MM.1S (cell line): ENCODE measurements around the gene MPDZ.

Experiments
- DNase-seq: peaks from one replicate; pipeline ENCODE4 v3.0.0-alpha.2; 2015
- H2AFZ ChIP-seq: fragments of 300-600 bp; sonication (generic); 2 replicates; pipeline ENCODE4 v1.6.0; 2016; ENCODE audit warnings: antibody characterized with exemption, low read length
- H3F3A ChIP-seq: fragments of 300-600 bp; sonication (generic); 2 replicates; pipeline ENCODE4 v1.6.1; 2016; ENCODE audit warnings: mild to moderate bottlenecking, antibody characterized with exemption, low read length, moderate library complexity, mixed read lengths; ENCODE audit not compliant: insufficient read depth
- H3K27ac ChIP-seq: fragments of 300-600 bp; sonication (generic); 2 replicates; pipeline ENCODE4 v1.5.1; 2016; ENCODE audit warnings: mild to moderate bottlenecking, low read length
- H3K27me3 ChIP-seq: fragments of 300-600 bp; sonication (generic); replicated peaks from 2 replicates; pipeline ENCODE4 v1.6.0; 2016; ENCODE audit warnings: low read length; ENCODE audit not compliant: insufficient read depth
- H3K36me3 ChIP-seq: fragments of 300-600 bp; sonication (generic); replicated peaks from 2 replicates; pipeline ENCODE4 v1.6.1; 2016; ENCODE audit warnings: mild to moderate bottlenecking, low read length, mixed read lengths; ENCODE audit not compliant: insufficient read depth
- H3K4me1 ChIP-seq: fragments of 300-600 bp; sonication (generic); 2 replicates; pipeline ENCODE4 v1.6.1; 2016; ENCODE audit warnings: low read length, mixed read lengths
- H3K4me2 ChIP-seq: fragments of 300-600 bp; sonication (generic); 2 replicates; pipeline ENCODE4 v1.6.0; 2016; ENCODE audit warnings: low read depth, low read length
- H3K4me3 ChIP-seq: fragments of 300-600 bp; sonication (generic); 2 replicates; pipeline ENCODE4 v1.5.1; 2016; ENCODE audit warnings: low read length, mixed read lengths
- H3K79me2 ChIP-seq: fragments of 300-600 bp; sonication (generic); 2 replicates; pipeline ENCODE4 v1.6.1; 2016; ENCODE audit warnings: mixed run types, low read length, mixed read lengths
- H3K9ac ChIP-seq: fragments of 300-600 bp; sonication (generic); 2 replicates; pipeline ENCODE4 v1.6.1; 2016; ENCODE audit warnings: low read length, mixed read lengths
- H3K9me2 ChIP-seq: fragments of 300-600 bp; sonication (generic); replicated peaks from 2 replicates; pipeline ENCODE4 v1.6.1; 2016; ENCODE audit warnings: mild to moderate bottlenecking, low read length, mixed read lengths; ENCODE audit not compliant: insufficient read depth
- H3K9me3 ChIP-seq: fragments of 300-600 bp; sonication (generic); replicated peaks from 2 replicates; pipeline ENCODE4 v1.6.1; 2016; ENCODE audit warnings: mild to moderate bottlenecking, low read length, mixed read lengths; ENCODE audit not compliant: insufficient read depth
- H4K20me1 ChIP-seq: fragments of 300-600 bp; sonication (generic); 2 replicates; pipeline ENCODE4 v1.6.1; 2016; ENCODE audit warnings: mild to moderate bottlenecking, low read length, moderate library complexity, mixed read lengths; ENCODE audit not compliant: insufficient read depth
- EZH2 ChIP-seq: fragments of 300-600 bp; sonication (generic); optimal IDR thresholded peaks from 2 replicates; pipeline ENCODE3; 2017; ENCODE audit warnings: low read depth, mild to moderate bottlenecking, antibody characterized with exemption, low read length, mixed read lengths
- EZH2phosphoT487 ChIP-seq: fragments of 300-600 bp; sonication (generic); IDR thresholded peaks from 2 replicates; pipeline ENCODE4 v1.6.1; 2018; ENCODE audit warnings: antibody characterized with exemption, low read length
- TF ChIP-seq, protein P1 (sequence below): fragments of 300-600 bp; sonication (generic); IDR thresholded peaks from 2 replicates; pipeline ENCODE4 v1.5.1; 2016; ENCODE audit warnings: antibody characterized with exemption, low read length, mixed read lengths

MPDZ gene

DNA sequence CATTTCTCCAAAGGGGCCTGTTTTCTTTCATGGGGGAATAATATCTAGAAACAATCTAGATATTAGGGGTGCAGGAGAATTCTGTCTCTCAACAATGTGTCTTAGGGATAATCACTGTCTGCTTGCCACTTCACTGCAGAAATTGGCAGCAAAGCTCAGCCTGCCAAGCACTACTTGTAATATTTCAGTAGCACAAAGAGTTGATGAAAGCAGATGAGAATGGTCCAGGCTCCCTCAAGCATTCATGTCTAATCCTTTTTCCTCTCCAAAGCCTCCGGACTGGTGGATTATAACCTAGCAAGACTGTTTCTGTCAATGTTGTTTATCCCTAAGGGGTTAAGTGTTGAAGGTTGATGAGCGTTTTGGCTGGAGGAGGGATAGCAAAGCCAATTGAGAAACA, 13.3 kb upstream of the MPDZ start:
- H3K9me3 ChIP-seq, result no peaks in the 10 kb centered on the region
- H3K4me1 ChIP-seq, result no peaks in the 10 kb centered on the region
- no peak for DNase-seq
- H3K9me2 ChIP-seq, result no peaks in the 10 kb centered on the region
- no peak overlapping the region for H3K27ac ChIP-seq
- H3K4me2 ChIP-seq, result no peak overlapping the region
- no peaks in the 10 kb centered on the region for H3F3A ChIP-seq
- H3K9ac ChIP-seq, result no peak overlapping the region
- no peaks in the 10 kb centered on the region for H3K36me3 ChIP-seq
- TF ChIP-seq EZH2 (no peak), EZH2phosphoT487 (no peak)
- TF ChIP-seq, protein P1, sequence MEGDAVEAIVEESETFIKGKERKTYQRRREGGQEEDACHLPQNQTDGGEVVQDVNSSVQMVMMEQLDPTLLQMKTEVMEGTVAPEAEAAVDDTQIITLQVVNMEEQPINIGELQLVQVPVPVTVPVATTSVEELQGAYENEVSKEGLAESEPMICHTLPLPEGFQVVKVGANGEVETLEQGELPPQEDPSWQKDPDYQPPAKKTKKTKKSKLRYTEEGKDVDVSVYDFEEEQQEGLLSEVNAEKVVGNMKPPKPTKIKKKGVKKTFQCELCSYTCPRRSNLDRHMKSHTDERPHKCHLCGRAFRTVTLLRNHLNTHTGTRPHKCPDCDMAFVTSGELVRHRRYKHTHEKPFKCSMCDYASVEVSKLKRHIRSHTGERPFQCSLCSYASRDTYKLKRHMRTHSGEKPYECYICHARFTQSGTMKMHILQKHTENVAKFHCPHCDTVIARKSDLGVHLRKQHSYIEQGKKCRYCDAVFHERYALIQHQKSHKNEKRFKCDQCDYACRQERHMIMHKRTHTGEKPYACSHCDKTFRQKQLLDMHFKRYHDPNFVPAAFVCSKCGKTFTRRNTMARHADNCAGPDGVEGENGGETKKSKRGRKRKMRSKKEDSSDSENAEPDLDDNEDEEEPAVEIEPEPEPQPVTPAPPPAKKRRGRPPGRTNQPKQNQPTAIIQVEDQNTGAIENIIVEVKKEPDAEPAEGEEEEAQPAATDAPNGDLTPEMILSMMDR, result no peak
- no peak overlapping the region for H3K4me3 ChIP-seq
- H4K20me1 ChIP-seq, result no peaks in the 10 kb centered on the region
- H3K27me3 ChIP-seq, result no peaks in the 10 kb centered on the region
- no peak overlapping the region for H2AFZ ChIP-seq
- no peaks in the 10 kb centered on the region for H3K79me2 ChIP-seq

DNA sequence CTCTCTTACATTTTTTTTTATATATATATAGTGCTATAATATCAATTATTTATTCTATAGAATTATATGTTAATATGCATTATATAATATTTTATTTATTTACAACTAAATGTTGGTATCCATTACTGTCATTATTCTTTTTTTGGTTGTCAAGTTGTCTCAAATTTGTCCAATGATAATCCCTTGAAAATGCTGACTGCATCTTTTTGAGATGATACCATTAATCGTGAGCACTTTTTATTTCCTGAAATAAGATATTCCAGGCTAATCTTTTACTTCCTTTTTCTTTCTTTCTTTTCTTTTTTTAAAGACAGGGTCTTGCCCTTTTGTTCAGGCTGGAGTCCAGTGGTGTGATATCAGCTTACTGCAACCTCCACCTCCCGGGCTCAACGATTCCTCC, 12.7 kb upstream of the MPDZ start:
- H3K9ac ChIP-seq, result no peak overlapping the region
- no peaks in the 10 kb centered on the region for H3K36me3 ChIP-seq
- no peaks in the 10 kb centered on the region for H3F3A ChIP-seq
- H3K4me1 ChIP-seq, result no peaks in the 10 kb centered on the region
- no peaks in the 10 kb centered on the region for H3K9me2 ChIP-seq
- no peak for DNase-seq
- no peaks in the 10 kb centered on the region for H4K20me1 ChIP-seq
- TF ChIP-seq, protein P1, result no peak
- TF ChIP-seq EZH2, result no peak
- TF ChIP-seq EZH2phosphoT487, result no peak
- H2AFZ ChIP-seq, result no peak overlapping the region
- no peaks in the 10 kb centered on the region for H3K27me3 ChIP-seq
- no peaks in the 10 kb centered on the region for H3K9me3 ChIP-seq
- H3K79me2 ChIP-seq, result no peaks in the 10 kb centered on the region
- no peak overlapping the region for H3K4me2 ChIP-seq
- no peak overlapping the region for H3K4me3 ChIP-seq
- H3K27ac ChIP-seq, result no peak overlapping the region

DNA sequence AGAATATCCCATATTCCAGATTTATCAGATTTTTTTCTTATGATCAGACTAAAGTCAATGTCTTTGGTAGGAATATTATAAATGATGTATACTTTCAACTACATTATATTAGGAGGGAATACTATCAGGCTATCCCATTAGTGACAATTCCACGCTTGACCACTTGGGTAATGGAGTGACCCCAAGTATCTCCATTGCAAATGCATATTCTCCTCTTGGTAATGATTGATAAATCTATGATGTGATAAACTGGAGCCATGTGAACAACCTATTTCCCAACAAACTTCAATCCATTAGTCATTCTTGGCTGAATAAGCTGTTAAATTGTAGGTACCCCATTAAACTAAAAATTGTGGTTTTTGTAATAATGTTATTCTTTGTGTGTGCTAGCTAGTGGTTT, 12.2 kb upstream of the MPDZ start:
- Histone ChIP-seq H3K27me3 (no peaks in the 10 kb centered on the region), H3K9me3 (no peaks in the 10 kb centered on the region), H3K4me1 (no peaks in the 10 kb centered on the region), H3K4me2 (no peak overlapping the region), H4K20me1 (no peaks in the 10 kb centered on the region), H3K27ac (no peak overlapping the region), H3F3A (no peaks in the 10 kb centered on the region), H3K9ac (no peak overlapping the region), H3K9me2 (no peaks in the 10 kb centered on the region), H3K36me3 (no peaks in the 10 kb centered on the region), H3K4me3 (no peak overlapping the region), H3K79me2 (no peaks in the 10 kb centered on the region), H2AFZ (no peak overlapping the region)
- TF ChIP-seq, protein P1, result no peak
- TF ChIP-seq EZH2, result no peak
- no peak for TF ChIP-seq EZH2phosphoT487
- DNase-seq, result no peak
